HepG2 (cell line): ENCODE measurements around the gene ZNF749. TPM values are rescaled to one million over a fixed set of nuclear protein-coding genes. Genes with fewer than 3 reads are reported as not detected.

Experiments used
- FOXK2 ChIP-seq: fragments of 450-650 bp; IDR thresholded peaks from 2 replicates; pipeline ENCODE4 v1.6.1; 2016
- IKZF5 ChIP-seq: IDR thresholded peaks from 2 replicates; pipeline ENCODE4 v1.6.1; 2018; ENCODE audit warnings: missing genetic modification reagents, mild to moderate bottlenecking, missing compliant biosample characterization
- MED13 ChIP-seq: sonication (generic); formaldehyde crosslinking; IDR thresholded peaks from 2 replicates; pipeline ENCODE4 v1.5.0; 2020; ENCODE audit warnings: missing genetic modification reagents
- NFE2L1 ChIP-seq: sonication (generic); formaldehyde crosslinking; IDR thresholded peaks from 2 replicates; pipeline ENCODE4 v1.4.0; 2020; ENCODE audit warnings: missing genetic modification reagents, mild to moderate bottlenecking, borderline replicate concordance
- NFIC ChIP-seq: IDR thresholded peaks from 2 replicates; pipeline ENCODE4 v1.6.1; 2012; ENCODE audit warnings: mild to moderate bottlenecking, low read length, inconsistent platforms
- RFXANK ChIP-seq: IDR thresholded peaks from 2 replicates; pipeline ENCODE4 v1.6.1; 2016
- SP1 ChIP-seq, 2 experiments: fragments of 450-650 bp in 1 of 2; sonication (generic) in 1 of 2; formaldehyde crosslinking in 1 of 2; IDR thresholded peaks; 2 replicates each; pipeline versions ENCODE4 v1.4.0 to v1.6.1; 2016 to 2020; ENCODE audit warnings: missing genetic modification reagents in 1 of 2
- SRF ChIP-seq: IDR thresholded peaks from 2 replicates; pipeline ENCODE4 v1.6.1; 2011; ENCODE audit warnings: mild to moderate bottlenecking, low read depth, low read length, moderate library complexity
- TARDBP ChIP-seq: sonication (generic); formaldehyde crosslinking; IDR thresholded peaks from 2 replicates; pipeline ENCODE4 v1.8.0; 2022; ENCODE audit warnings: mild to moderate bottlenecking, missing genetic modification reagents
- U2AF1 ChIP-seq: fragments of 200-400 bp; formaldehyde crosslinking; optimal IDR thresholded peaks from 2 replicates; pipeline ENCODE3; 2017; ENCODE audit warnings: mild to moderate bottlenecking, low read depth, low read length
- USF2 ChIP-seq, 2 experiments: sonication (generic) in 1 of 2; formaldehyde crosslinking in 1 of 2; IDR thresholded peaks; 2 replicates each; pipeline versions ENCODE4 v1.5.1 to v1.6.1; 2011 to 2020; ENCODE audit warnings: borderline replicate concordance in 1 of 2, low read depth in 1 of 2, low read length in 1 of 2, mild to moderate bottlenecking in 1 of 2, missing genetic modification reagents in 1 of 2, moderate library complexity in 1 of 2
- ZBTB2 ChIP-seq: sonication (generic); formaldehyde crosslinking; IDR thresholded peaks from 2 replicates; pipeline ENCODE4 v1.8.0; 2022; ENCODE audit warnings: low read depth, missing genetic modification reagents
- ZBTB20 ChIP-seq: sonication (generic); formaldehyde crosslinking; IDR thresholded peaks from 2 replicates; pipeline ENCODE4 v1.8.1; 2023; ENCODE audit warnings: missing genetic modification reagents, low read depth, mild to moderate bottlenecking, borderline replicate concordance
- ZFP1 ChIP-seq: IDR thresholded peaks from 2 replicates; pipeline ENCODE4 v1.6.1; 2016
- ZNF382 ChIP-seq: sonication (generic); formaldehyde crosslinking; IDR thresholded peaks from 2 replicates; pipeline ENCODE4 v1.5.0; 2020; ENCODE audit warnings: missing genetic modification reagents, mild to moderate bottlenecking, borderline replicate concordance
- ZNF577 ChIP-seq: sonication (generic); formaldehyde crosslinking; IDR thresholded peaks from 2 replicates; pipeline ENCODE4 v1.4.0; 2020; ENCODE audit warnings: mild to moderate bottlenecking, low read depth, missing genetic modification reagents, borderline replicate concordance
- ZNF777 ChIP-seq: sonication (generic); formaldehyde crosslinking; IDR thresholded peaks from 2 replicates; pipeline ENCODE4 v1.4.0; 2020; ENCODE audit warnings: missing genetic modification reagents
- polyA plus RNA-seq, 8 experiments: library from polyadenylated mRNA; depleted of rRNA in 3 of 8; stranded (reverse) in 7 of 8; unstranded in 1 of 8; fragments of >200 nt; fragmentation: Illumina TruSeq in 4 of 8; extraction: Trizol in 4 of 8; gene quantifications; 2 replicates each; pipeline versions ENCODE4 v1.2.1 to v1.2.3, GENCODE V29; 2011 to 2016; ENCODE audit warnings: low read depth in 4 of 8, missing spikeins in 1 of 8, mixed read lengths in 1 of 8; ENCODE audit not compliant: insufficient read depth in 1 of 8
- total RNA-seq, 5 experiments: library from RNA; depleted of rRNA; stranded (reverse); fragments of >200 nt; fragmentation: Illumina TruSeq; extraction: Trizol; gene quantifications; 2 replicates each; pipeline ENCODE4 v1.2.3, GENCODE V29; 2016; ENCODE audit warnings: low read depth in 1 of 5
- TF ChIP-seq, protein P1 (sequence below): sonication (generic); formaldehyde crosslinking; IDR thresholded peaks from 2 replicates; pipeline ENCODE4 v1.5.1; 2020; ENCODE audit warnings: mild to moderate bottlenecking, missing genetic modification reagents, moderate library complexity
- TF ChIP-seq, protein P2 (sequence below): sonication (generic); formaldehyde crosslinking; IDR thresholded peaks from 2 replicates; pipeline ENCODE4 v1.8.1; 2023; ENCODE audit warnings: missing genetic modification reagents, inconsistent platforms, borderline replicate concordance

The ZNF749 gene
- total and polyA plus RNA-seq, 2 of the 13 experiments (the other 11 are each of a cell fraction or from before 2014, with no cell fraction given) = 18.9 to 21.0 TPM

DNA sequence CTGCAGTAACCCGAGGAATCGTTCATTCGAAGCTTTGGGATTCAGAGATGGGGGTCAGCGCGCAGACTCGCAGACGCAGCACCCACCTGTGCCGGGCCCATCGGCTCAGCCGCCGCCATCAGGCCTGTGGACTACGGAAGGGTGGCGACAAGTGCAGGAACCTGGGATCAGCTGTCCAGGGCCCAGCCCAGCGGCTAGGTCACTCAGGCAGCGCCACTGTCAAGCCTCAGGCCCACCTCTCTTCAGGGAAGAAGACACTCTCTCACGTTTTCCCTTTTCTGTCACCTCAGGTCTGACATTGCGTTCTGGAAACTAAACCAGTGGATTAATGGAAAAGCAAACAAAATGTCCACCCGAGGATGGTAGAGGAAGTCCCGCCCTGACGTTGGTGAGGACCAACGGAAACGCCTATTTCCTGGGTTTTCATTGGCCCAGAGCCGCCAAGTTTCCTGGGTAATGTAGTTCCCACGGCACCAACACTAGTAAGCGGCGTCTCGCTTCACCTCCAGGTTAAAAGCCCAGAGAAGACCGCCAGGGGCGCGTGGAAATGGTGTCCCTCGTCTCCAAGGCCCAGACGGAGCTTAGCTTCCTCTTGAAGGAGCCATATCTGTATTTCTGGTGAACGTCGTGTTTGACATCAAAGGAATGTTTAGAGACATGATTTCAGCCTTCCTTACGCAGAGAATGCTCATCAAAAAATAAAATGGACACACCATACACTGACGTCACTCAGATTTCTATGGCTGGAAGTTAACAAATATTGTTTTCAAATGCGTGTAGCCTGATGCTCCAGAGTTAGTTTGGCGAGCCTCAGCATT, 42.3 kb downstream of the ZNF749 start, which contains the start of gene ZNF772 (continued):
- TF ChIP-seq ZNF777 (no peak), NFE2L1 (no peak), ZNF382 (no peak), USF2 (IDR thresholded peaks at IDR 0.05; ENCODE audit: low read depth, low read length) (no peak), USF2 (CRISPR knock-in tag; IDR thresholded peaks at IDR 0.05; ENCODE audit: borderline replicate concordance) (no peak), SP1 (IDR thresholded peaks at IDR 0.05) (no peak), SP1 (CRISPR knock-in tag; IDR thresholded peaks at IDR 0.05) (peak; percentile 34; the same call in 1 of the 2 replicates), MED13 (CRISPR knock-in tag) (no peak), SRF (no peak), ZFP1 (CRISPR knock-in tag) (no peak), IKZF5 (0 out of 2 replicates have a peak, but pooled peaks have one; percentile 46), RFXANK (CRISPR knock-in tag) (no peak), ZBTB20 (CRISPR knock-in tag) (peak; percentile 14), NFIC (no peak), ZBTB2 (CRISPR knock-in tag) (no peak), U2AF1 (no peak), FOXK2 (no peak), ZNF577 (CRISPR knock-in tag) (no peak), TARDBP (CRISPR knock-in tag) (no peak; the same call in 1 of the 2 replicates)
- TF ChIP-seq, protein P1, sequence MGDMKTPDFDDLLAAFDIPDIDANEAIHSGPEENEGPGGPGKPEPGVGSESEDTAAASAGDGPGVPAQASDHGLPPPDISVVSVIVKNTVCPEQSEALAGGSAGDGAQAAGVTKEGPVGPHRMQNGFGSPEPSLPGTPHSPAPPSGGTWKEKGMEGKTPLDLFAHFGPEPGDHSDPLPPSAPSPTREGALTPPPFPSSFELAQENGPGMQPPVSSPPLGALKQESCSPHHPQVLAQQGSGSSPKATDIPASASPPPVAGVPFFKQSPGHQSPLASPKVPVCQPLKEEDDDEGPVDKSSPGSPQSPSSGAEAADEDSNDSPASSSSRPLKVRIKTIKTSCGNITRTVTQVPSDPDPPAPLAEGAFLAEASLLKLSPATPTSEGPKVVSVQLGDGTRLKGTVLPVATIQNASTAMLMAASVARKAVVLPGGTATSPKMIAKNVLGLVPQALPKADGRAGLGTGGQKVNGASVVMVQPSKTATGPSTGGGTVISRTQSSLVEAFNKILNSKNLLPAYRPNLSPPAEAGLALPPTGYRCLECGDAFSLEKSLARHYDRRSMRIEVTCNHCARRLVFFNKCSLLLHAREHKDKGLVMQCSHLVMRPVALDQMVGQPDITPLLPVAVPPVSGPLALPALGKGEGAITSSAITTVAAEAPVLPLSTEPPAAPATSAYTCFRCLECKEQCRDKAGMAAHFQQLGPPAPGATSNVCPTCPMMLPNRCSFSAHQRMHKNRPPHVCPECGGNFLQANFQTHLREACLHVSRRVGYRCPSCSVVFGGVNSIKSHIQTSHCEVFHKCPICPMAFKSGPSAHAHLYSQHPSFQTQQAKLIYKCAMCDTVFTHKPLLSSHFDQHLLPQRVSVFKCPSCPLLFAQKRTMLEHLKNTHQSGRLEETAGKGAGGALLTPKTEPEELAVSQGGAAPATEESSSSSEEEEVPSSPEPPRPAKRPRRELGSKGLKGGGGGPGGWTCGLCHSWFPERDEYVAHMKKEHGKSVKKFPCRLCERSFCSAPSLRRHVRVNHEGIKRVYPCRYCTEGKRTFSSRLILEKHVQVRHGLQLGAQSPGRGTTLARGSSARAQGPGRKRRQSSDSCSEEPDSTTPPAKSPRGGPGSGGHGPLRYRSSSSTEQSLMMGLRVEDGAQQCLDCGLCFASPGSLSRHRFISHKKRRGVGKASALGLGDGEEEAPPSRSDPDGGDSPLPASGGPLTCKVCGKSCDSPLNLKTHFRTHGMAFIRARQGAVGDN = peak; percentile 90
- TF ChIP-seq, protein P2, sequence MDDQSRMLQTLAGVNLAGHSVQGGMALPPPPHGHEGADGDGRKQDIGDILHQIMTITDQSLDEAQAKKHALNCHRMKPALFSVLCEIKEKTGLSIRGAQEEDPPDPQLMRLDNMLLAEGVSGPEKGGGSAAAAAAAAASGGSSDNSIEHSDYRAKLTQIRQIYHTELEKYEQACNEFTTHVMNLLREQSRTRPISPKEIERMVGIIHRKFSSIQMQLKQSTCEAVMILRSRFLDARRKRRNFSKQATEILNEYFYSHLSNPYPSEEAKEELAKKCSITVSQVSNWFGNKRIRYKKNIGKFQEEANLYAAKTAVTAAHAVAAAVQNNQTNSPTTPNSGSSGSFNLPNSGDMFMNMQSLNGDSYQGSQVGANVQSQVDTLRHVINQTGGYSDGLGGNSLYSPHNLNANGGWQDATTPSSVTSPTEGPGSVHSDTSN (CRISPR knock-in tag) = no peak
